HG02884 (cell line): ENCODE measurements around the gene NR3C1.

Experiments used
- ATAC-seq: cut with Tn5 transposase; IDR thresholded peaks from one replicate; pipeline ENCODE4 v1.9.1; 2021; ENCODE audit warnings: mild to moderate bottlenecking, moderate library complexity; ENCODE audit not compliant: unreplicated experiment

Gene NR3C1

GRCh38 chr5:143399616-143400540 lies 3.6 kb downstream of the NR3C1 start:
- no peak for ATAC-seq

- ATAC-seq: no peak
These were observed 4.8 kb downstream of the NR3C1 start for GRCh38 chr5:143398451-143399237.

DNA sequence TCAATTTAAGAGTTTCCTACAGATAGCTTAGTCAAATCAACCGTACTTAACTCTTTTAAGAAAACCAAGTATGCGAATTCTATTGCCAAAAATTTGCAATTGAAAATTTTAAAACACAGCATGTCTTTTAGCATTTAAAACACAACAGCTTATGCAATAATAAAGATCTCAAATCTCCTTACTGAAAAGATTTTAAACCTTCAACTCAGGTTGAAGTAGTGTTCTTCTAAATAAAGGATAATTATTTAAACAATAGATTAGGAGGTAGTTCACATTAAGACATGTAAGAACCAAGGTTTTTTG lies 5.5 kb downstream of the NR3C1 start:
- ATAC-seq: no peak

GRCh38 chr5:143397302-143398052 lies 6.0 kb downstream of the NR3C1 start:
- no peak for ATAC-seq

DNA sequence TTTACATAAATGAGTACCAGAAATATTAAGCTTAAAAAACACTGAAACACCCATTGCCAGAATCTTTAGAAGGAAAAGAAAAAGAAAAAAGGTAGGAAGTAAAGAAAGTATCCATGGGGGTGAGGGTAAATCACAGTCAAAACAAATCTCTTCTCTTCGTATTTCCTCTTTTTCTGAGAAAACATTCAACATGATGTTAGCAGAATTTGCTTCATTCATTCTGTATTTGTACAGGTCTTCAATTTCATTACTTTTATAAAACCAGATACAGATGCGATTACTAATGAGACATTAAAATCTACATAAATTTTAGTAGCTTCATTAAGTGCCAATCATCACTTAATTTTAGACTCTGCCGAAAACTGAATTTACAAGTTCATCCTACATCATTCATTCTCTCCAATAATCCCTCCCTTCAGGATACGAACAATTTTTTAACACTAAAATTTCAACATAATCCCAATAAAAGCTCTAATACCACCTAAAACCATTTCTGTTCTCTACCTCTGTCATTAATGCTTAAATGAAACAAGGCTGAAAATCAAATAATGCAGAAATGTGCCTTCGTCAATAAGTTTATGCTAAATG lies 7.0 kb downstream of the NR3C1 start:
- ATAC-seq: no peak

DNA sequence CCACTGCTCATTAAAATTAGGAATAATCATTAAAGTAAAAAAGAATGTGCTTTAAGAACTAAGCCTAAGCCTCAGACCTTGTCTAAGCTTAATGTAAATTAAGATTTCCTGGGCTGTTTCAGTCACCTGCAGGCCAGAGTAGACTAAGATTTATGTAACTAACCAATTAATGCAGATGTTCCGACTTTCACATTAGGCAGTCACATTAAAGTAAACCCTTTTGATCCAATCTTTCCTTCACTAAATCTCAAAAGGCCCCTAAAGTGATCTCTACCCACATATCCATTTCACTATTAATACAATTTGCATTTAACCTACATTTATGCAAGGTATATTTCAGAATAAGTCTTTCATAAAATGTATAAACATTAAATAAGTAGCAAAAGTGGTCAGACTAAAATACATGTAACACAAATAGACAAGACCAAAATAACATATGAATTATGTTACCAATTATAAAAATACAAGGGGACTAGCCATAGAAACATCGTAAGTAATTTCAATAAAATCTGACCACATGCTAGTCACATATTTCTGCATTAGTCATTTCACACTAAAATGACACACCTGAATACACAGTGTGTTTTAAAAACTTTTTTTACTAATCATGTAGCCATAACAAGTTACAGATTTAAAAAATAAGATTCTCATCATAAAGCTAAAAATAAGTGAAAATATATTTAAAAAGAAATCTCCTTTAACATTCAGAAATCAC lies 7.7 kb downstream of the NR3C1 start:
- peak; percentile 61 for ATAC-seq

- ATAC-seq: no peak
These were observed 10.0 kb downstream of the NR3C1 start for GRCh38 chr5:143393524-143393923.

DNA sequence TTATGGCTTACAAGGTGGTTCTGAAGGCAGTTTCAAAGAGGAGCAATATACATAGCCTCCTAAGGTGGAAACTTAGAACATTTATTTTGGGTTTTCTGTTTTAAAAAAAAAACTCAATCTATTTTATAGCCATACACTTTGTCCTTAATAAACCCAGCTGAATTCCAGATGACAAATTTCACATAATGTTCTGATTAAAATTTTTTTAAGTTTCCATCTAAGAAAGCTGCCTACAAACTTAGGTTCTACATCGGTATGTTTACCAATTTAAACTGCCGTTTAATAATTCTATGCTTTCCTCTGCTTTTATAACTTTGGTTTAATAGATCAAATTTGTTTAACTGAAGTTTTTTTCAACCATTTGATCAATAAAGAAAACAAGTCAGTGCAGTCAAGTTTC lies 12.5 kb downstream of the NR3C1 start:
- ATAC-seq: no peak

DNA sequence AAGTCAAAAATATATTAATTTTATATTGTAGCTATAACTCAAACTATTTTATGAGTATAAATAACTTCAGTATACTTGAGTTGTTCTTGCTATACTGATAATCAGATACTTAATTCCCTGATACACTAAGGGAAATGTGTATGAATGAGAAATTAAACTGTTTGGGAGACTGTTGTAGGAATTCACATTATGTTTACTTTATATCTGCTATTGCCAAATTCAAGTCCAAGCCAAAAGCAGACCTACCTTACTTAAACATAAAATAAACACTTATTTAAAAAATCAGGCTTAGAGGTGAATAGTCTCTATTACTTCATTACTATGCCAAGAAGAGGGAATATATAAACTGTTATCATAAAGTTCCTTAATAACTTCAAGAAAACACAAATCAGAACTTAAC lies 13.2 kb downstream of the NR3C1 start:
- ATAC-seq: no peak

GRCh38 chr5:143386725-143387124 lies 16.8 kb downstream of the NR3C1 start:
- no peak for ATAC-seq

- ATAC-seq: no peak
These were observed 18.4 kb downstream of the NR3C1 start for GRCh38 chr5:143384865-143385657.

DNA sequence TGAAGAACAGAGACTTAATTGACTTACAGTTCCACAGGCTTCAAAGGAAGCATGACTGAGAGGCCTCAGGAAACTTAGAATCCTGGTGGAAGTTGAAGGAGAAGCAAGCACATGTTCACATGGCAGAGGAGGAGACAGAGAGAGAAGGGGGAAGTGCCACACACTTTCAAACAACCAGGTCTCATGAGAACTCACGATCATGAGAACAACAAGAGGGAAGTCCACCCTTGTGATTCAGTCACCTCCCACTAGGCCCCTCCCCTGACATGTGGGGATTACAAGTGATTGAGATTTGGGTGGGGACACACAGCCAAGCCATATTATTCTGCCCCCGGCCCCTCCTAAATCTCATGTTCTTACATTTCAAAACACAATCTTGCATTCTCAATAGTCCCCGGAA lies 19.5 kb downstream of the NR3C1 start:
- no peak for ATAC-seq

DNA sequence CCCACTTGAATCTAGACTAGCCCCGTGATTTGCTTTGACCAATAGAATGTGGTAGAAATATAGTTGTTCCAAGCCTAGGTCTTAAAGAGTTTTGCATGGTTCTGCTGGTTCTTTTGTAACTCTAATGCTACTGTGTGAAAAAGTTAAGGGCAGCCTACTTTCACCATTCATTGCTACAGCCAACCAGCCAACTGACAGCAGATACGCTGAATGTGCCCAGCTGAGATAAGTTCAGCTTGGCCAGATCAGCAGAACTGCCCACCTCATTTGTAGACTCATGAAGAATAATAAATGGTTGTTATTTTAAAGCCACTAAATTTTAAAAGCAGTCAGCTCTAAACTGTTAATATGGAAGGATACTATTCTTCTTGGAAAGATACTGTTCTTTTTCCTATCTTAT lies 23.9 kb downstream of the NR3C1 start:
- no peak for ATAC-seq

DNA sequence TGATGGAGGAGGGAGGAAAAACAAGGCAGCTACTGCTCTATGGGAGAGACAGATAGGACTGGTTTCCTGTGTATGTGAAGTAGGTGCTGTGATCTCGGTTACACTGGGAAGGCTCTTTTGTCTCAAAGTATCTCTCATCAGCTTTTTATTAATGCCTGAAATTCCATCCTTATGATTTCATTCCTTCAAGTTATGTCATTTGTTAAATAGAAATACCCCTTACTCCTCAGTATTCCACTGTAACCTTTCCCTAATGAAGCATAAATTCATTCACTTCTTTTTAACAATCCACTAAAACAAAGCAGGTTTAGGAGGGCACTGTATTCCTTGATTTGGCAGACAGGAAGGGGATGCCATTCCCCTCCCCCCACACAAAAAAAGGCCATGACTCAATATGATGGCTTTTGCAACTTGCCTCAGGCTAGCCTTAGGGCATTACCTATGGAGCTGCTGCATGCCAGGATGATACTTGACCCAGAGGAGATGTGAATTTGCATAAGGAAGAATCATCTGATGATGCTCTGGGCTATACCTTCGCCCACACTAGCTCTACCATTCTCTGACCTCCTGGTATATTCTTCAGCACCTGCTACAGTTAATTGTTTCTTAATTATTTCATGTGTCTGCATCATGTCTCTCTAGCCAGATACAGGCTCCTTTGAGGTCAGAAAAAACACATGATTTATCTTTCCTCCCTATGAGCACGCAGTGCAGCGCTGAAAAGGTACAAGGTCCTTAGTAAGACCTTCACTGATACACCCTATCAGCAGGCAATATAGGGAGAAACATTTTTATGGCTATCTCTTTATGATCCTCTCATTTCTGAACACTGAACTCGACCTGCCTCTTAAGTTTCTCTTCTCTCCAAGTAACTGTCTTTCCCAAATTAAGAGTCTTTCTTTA lies 26.3 kb downstream of the NR3C1 start:
- no peak for ATAC-seq

- no peak for ATAC-seq
These were observed 27.2 kb downstream of the NR3C1 start for GRCh38 chr5:143376195-143376779.

DNA sequence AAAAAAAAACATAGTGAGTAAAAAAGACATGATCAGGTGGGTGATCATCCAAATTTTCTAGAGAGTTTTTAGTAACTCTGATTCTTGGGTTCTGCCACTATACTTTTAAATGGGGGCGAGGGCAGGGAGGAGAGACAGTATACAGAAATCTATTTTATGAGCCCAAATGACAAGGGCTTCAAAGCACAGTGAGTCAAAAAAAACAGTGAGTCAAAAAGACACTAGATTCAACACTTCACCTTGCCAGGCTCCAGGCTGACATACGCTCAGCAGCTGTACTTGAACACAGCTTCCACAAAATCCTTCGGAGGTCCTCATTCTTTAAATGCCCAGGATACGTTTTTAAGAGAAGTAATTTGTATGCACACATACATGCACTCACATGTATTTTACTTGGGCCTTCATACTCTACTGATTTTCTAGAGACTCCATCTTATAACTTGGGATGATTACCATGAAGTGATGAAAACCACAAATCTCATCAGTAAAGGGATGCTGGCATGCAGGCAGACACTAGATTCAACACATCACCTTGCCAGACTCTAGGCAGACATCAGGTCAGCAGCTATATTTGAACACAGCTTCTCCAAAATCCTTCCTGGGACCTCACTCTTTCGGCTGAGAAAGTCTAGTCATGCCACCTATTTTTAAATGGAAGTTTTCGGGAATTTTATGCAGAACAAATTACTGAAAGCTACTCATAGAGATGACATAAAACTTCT lies 28.8 kb downstream of the NR3C1 start:
- no peak for ATAC-seq

- ATAC-seq: no peak
These were observed 30.4 kb downstream of the NR3C1 start for GRCh38 chr5:143373076-143373475.
